ENCODE measurements around the gene TRIML1.
"Not testable (repeated sequence)": the region's sequence is repeated elsewhere in the genome, so short reads cannot be mapped to it uniquely, and the experiment has no call there.

TRIML1 gene

GRCh38 chr4:188154668-188155405, 15.6 kb downstream of the TRIML1 start:
- no peak for DNase-seq (ENCODE audit: low read depth)

GRCh38 chr4:188158336-188158735, 19.1 kb downstream of the TRIML1 start:
- no peak for DNase-seq (ENCODE audit: low read depth)

- DNase-seq (ENCODE audit: low read depth): not testable (repeated sequence)
Observed at GRCh38 chr4:188159513-188160226, 20.4 kb downstream of the TRIML1 start.

GRCh38 chr4:188160406-188160805, 21.2 kb downstream of the TRIML1 start:
- DNase-seq (ENCODE audit: low read depth): no peak

GRCh38 chr4:188161167-188161566, 21.9 kb downstream of the TRIML1 start:
- no peak for DNase-seq (ENCODE audit: low read depth)

GRCh38 chr4:188162698-188163097, 23.5 kb downstream of the TRIML1 start:
- DNase-seq (ENCODE audit: low read depth): no peak

GRCh38 chr4:188168726-188169373, 29.6 kb downstream of the TRIML1 start:
- DNase-seq (ENCODE audit: low read depth): no peak

GRCh38 chr4:188171551-188171950, 32.3 kb downstream of the TRIML1 start:
- no peak for DNase-seq (ENCODE audit: low read depth)

GRCh38 chr4:188175288-188175687, 36.0 kb downstream of the TRIML1 start:
- no peak for DNase-seq (ENCODE audit: low read depth)

GRCh38 chr4:188177997-188178675, 38.9 kb downstream of the TRIML1 start:
- no peak for DNase-seq (ENCODE audit: low read depth)

- no peak for DNase-seq (ENCODE audit: low read depth)
Observed at GRCh38 chr4:188178806-188179205, 39.6 kb downstream of the TRIML1 start.

- DNase-seq (ENCODE audit: low read depth): no peak
Observed at GRCh38 chr4:188187106-188187505, 47.9 kb downstream of the TRIML1 start.

- no peak for DNase-seq (ENCODE audit: low read depth)
Observed at GRCh38 chr4:188190461-188190860, 51.2 kb downstream of the TRIML1 start.

- no peak for DNase-seq (ENCODE audit: low read depth)
Observed at GRCh38 chr4:188194421-188194820, 55.2 kb downstream of the TRIML1 start.

- no peak for DNase-seq (ENCODE audit: low read depth)
Observed at GRCh38 chr4:188195389-188195985, 56.2 kb downstream of the TRIML1 start.

GRCh38 chr4:188196134-188196735, 57.0 kb downstream of the TRIML1 start:
- no peak for DNase-seq (ENCODE audit: low read depth)

Measured in activated T-helper 1 cell treated with Interleukin-2 at 50 U/mL for 16 hours (primary cell).